Neural cell (in vitro differentiated cells): Measurements from ENCODE around the gene ID4.

Experiments
- CTCF ChIP-seq: fragments of 450-650 bp; IDR thresholded peaks from 2 replicates; pipeline ENCODE4 v1.5.1; 2014; ENCODE audit warnings: antibody characterized with exemption, mild to moderate bottlenecking, moderate library complexity; ENCODE audit not compliant: poor library complexity, severe bottlenecking
- EP300 ChIP-seq: fragments of 450-650 bp; conservative IDR thresholded peaks from 2 replicates; pipeline ENCODE4 v1.6.1; 2014; ENCODE audit warnings: antibody characterized with exemption, mild to moderate bottlenecking, moderate library complexity; ENCODE audit not compliant: poor library complexity, severe bottlenecking
- MXI1 ChIP-seq: fragments of 450-650 bp; conservative IDR thresholded peaks from 2 replicates; pipeline ENCODE4 v1.6.1; 2014; ENCODE audit warnings: antibody characterized with exemption, mild to moderate bottlenecking; ENCODE audit not compliant: poor library complexity, severe bottlenecking
- RAD21 ChIP-seq: fragments of 450-650 bp; conservative IDR thresholded peaks from 2 replicates; pipeline ENCODE4 v1.6.1; 2014; ENCODE audit warnings: antibody characterized with exemption, mild to moderate bottlenecking, moderate library complexity

GRCh38 chr6:19876672-19877071, 39.5 kb downstream of the ID4 start:
- no peak for TF ChIP-seq CTCF
- no peak for TF ChIP-seq EP300
- TF ChIP-seq MXI1 = no peak
- TF ChIP-seq RAD21 = no peak
